H1 (cell line): ENCODE measurements around the gene SCAMP2. TPM values are rescaled to one million over a fixed set of nuclear protein-coding genes. Genes with fewer than 3 reads are reported as not detected.

ENCODE experiments used
- CTCF ChIA-PET: fragments of 300-600 bp; sonication (Branson Sonifier 250); formaldehyde crosslinking; loops from one replicate; lab custom pipeline; 2021; ENCODE audit not compliant: partially characterized antibody; lab: Charles Lee
- POLR2A ChIA-PET: fragments of 300-600 bp; sonication (Branson Sonifier 250); formaldehyde crosslinking; loops from one replicate; lab custom pipeline; 2021; ENCODE audit warnings: inconsistent platforms; ENCODE audit not compliant: partially characterized antibody; lab: Charles Lee
- DNase-seq, 2 experiments: peaks; one replicate each; pipeline versions ENCODE4 v3.0.0 to v3.0.0-alpha.2; 2010 to 2022; ENCODE audit warnings: low spot score in 2 of 2, low read depth in 1 of 2, mixed read lengths in 1 of 2
- FAIRE-seq: peaks from 2 replicates; lab custom pipeline; 2011; peaks lifted over from hg19 to GRCh38; lab: Jason Lieb, UNC
- H2AFZ ChIP-seq: 2 replicates; pipeline ENCODE4 v1.8.1; 2012; ENCODE audit warnings: low read length, inconsistent platforms
- H2AK5ac ChIP-seq: 2 replicates; pipeline ENCODE4 v1.6.1; 2013; ENCODE audit warnings: low read depth, low read length
- H2BK120ac ChIP-seq: replicated peaks from 2 replicates; pipeline ENCODE3; 2013; ENCODE audit warnings: low read depth, low read length, inconsistent platforms
- H2BK12ac ChIP-seq: 2 replicates; pipeline ENCODE4 v1.6.1; 2013; ENCODE audit warnings: low read depth, low read length
- H2BK15ac ChIP-seq: 2 replicates; pipeline ENCODE4 v1.6.1; 2013; ENCODE audit warnings: low read length
- H2BK20ac ChIP-seq: 2 replicates; pipeline ENCODE4 v1.6.1; 2013; ENCODE audit warnings: low read length
- H2BK5ac ChIP-seq: 2 replicates; pipeline ENCODE4 v1.6.1; 2013; ENCODE audit warnings: low read depth, low read length
- H3K14ac ChIP-seq: 2 replicates; pipeline ENCODE4 v1.6.1; 2013; ENCODE audit warnings: inconsistent platforms; ENCODE audit not compliant: insufficient read length
- H3K18ac ChIP-seq: 2 replicates; pipeline ENCODE4 v1.6.1; 2013; ENCODE audit warnings: low read length; ENCODE audit errors: extremely low read depth
- H3K23ac ChIP-seq: 2 replicates; pipeline ENCODE4 v1.6.1; 2013; ENCODE audit warnings: inconsistent platforms; ENCODE audit not compliant: insufficient read length
- H3K23me2 ChIP-seq: 2 replicates; pipeline ENCODE4 v1.6.1; 2013; ENCODE audit warnings: low read depth, low read length
- H3K27ac ChIP-seq: 2 replicates; pipeline ENCODE4 v1.6.1; 2011; ENCODE audit warnings: low read depth, low read length, inconsistent platforms
- H3K27me3 ChIP-seq, 4 experiments: replicated peaks in 1 of 4; 1 replicate in 1 of 4; 2 replicates in 3 of 4; pipeline versions ENCODE4 v1.6.1 to v1.8.1; 2011 to 2013; ENCODE audit warnings: low read length in 3 of 4, mild to moderate bottlenecking in 3 of 4, inconsistent platforms in 2 of 4, mixed read lengths in 2 of 4, moderate library complexity in 1 of 4; ENCODE audit not compliant: control insufficient read depth in 3 of 4, insufficient read depth in 3 of 4; ENCODE audit errors: extremely low read depth in 1 of 4
- H3K36me3 ChIP-seq, 4 experiments: 2 replicates each; pipeline versions ENCODE4 v1.6.1 to v1.8.1; 2011 to 2013; ENCODE audit warnings: mild to moderate bottlenecking in 4 of 4, low read length in 3 of 4, moderate library complexity in 2 of 4, control low read depth in 1 of 4, inconsistent platforms in 1 of 4; ENCODE audit not compliant: insufficient read depth in 4 of 4, control insufficient read depth in 2 of 4
- H3K4ac ChIP-seq: replicated peaks from 2 replicates; pipeline ENCODE3; 2013; ENCODE audit warnings: low read length, low read depth, mixed read lengths, inconsistent platforms; ENCODE audit not compliant: insufficient read length
- H3K4me1 ChIP-seq, 4 experiments: replicated peaks in 1 of 4; 1 replicate in 1 of 4; 2 replicates in 3 of 4; pipeline versions ENCODE4 v1.6.1 to v1.8.1; 2011 to 2013; ENCODE audit warnings: low read length in 3 of 4, inconsistent platforms in 2 of 4, mixed read lengths in 1 of 4; ENCODE audit not compliant: insufficient read depth in 4 of 4, control insufficient read depth in 3 of 4
- H3K4me2 ChIP-seq, 2 experiments: 2 replicates each; pipeline versions ENCODE4 v1.6.1 to v1.8.1; 2011 to 2013; ENCODE audit warnings: low read depth in 2 of 2, low read length in 2 of 2, control low read depth in 1 of 2, inconsistent platforms in 1 of 2, mild to moderate bottlenecking in 1 of 2; ENCODE audit not compliant: insufficient read depth in 1 of 2
- H3K4me3 ChIP-seq, 4 experiments: fragments of 200-600, 300-600 bp in 1 of 4; sonication (generic), shearing (Covaris generic), sonication (Bioruptor Twin) in 1 of 4; 2 replicates each; pipeline versions ENCODE4 v1.5.1 to v1.8.1; 2011 to 2016; ENCODE audit warnings: low read length in 4 of 4, low read depth in 3 of 4, control low read depth in 2 of 4, inconsistent platforms in 2 of 4, mild to moderate bottlenecking in 2 of 4, mixed read lengths in 1 of 4, moderate library complexity in 1 of 4; ENCODE audit not compliant: insufficient read depth in 2 of 4; ENCODE audit errors: extremely low read depth in 1 of 4
- H3K56ac ChIP-seq: replicated peaks from 2 replicates; pipeline ENCODE3; 2013; ENCODE audit warnings: low read depth, mild to moderate bottlenecking, mixed read lengths, low read length, inconsistent platforms; ENCODE audit not compliant: insufficient read length
- H3K79me1 ChIP-seq: 2 replicates; pipeline ENCODE4 v1.6.1; 2013; ENCODE audit warnings: low read depth, low read length, control low read depth
- H3K79me2 ChIP-seq, 2 experiments: 2 replicates each; pipeline versions ENCODE4 v1.6.1 to v1.8.1; 2012 to 2013; ENCODE audit warnings: low read length in 2 of 2, mild to moderate bottlenecking in 2 of 2, inconsistent platforms in 1 of 2; ENCODE audit not compliant: insufficient read depth in 2 of 2, control insufficient read depth in 1 of 2
- H3K9ac ChIP-seq, 4 experiments: replicated peaks in 1 of 4; 1 replicate in 1 of 4; 2 replicates in 3 of 4; pipeline versions ENCODE4 v1.6.1 to v1.8.1; 2011 to 2013; ENCODE audit warnings: low read depth in 3 of 4, low read length in 3 of 4, control low read depth in 2 of 4, mild to moderate bottlenecking in 2 of 4, moderate library complexity in 2 of 4, inconsistent platforms in 1 of 4; ENCODE audit errors: extremely low read depth in 1 of 4
- H3K9me3 ChIP-seq, 2 experiments: 2 replicates each; pipeline versions ENCODE4 v1.6.1 to v1.8.1; 2012 to 2013; ENCODE audit warnings: mild to moderate bottlenecking in 2 of 2, moderate library complexity in 2 of 2, control low read depth in 1 of 2, inconsistent platforms in 1 of 2, low read depth in 1 of 2, low read length in 1 of 2, mixed read lengths in 1 of 2; ENCODE audit not compliant: insufficient read depth in 2 of 2
- H4K20me1 ChIP-seq, 2 experiments: replicated peaks in 1 of 2; 2 replicates each; pipeline versions ENCODE3 to v1.8.1; 2011 to 2013; ENCODE audit warnings: inconsistent platforms in 2 of 2, low read length in 2 of 2, mild to moderate bottlenecking in 1 of 2; ENCODE audit not compliant: insufficient read depth in 2 of 2, control insufficient read depth in 1 of 2
- H4K5ac ChIP-seq: 2 replicates; pipeline ENCODE4 v1.6.1; 2013; ENCODE audit warnings: low read length, low read depth, mixed read lengths, inconsistent platforms; ENCODE audit not compliant: insufficient read length
- H4K8ac ChIP-seq: 2 replicates; pipeline ENCODE4 v1.8.0; 2013; ENCODE audit warnings: mild to moderate bottlenecking, moderate library complexity, low read length, inconsistent platforms; ENCODE audit not compliant: insufficient read depth; ENCODE audit errors: extremely low read depth
- H4K91ac ChIP-seq: replicated peaks from 2 replicates; pipeline ENCODE3; 2013; ENCODE audit warnings: low read length, mixed read lengths, inconsistent platforms; ENCODE audit not compliant: insufficient read length
- ASH2L ChIP-seq: fragments of 200-600, 300-600 bp; sonication (generic); IDR thresholded peaks from one replicate; pipeline ENCODE4 v1.7.1; 2017; ENCODE audit warnings: low read length
- ATF3 ChIP-seq: IDR thresholded peaks from 2 replicates; pipeline ENCODE4 v1.6.1; 2011; ENCODE audit warnings: low read depth, mild to moderate bottlenecking, low read length; ENCODE audit not compliant: insufficient read depth
- CTCF ChIP-seq, 3 experiments: IDR thresholded peaks; 1 replicate in 2 of 3; 2 replicates in 1 of 3; pipeline versions ENCODE4 v1.5.1 to v1.6.1; 2011; ENCODE audit warnings: low read length in 3 of 3, mild to moderate bottlenecking in 3 of 3, inconsistent platforms in 2 of 3, low read depth in 1 of 3, moderate library complexity in 1 of 3; ENCODE audit not compliant: insufficient read depth in 1 of 3; ENCODE audit errors: control extremely low read depth in 1 of 3
- JUND ChIP-seq: IDR thresholded peaks from 2 replicates; pipeline ENCODE4 v1.6.1; 2011; ENCODE audit warnings: mild to moderate bottlenecking, improper control_type of control experiment, low read length
- KDM4A ChIP-seq: IDR thresholded peaks from one replicate; pipeline ENCODE4 v1.7.1; 2012; ENCODE audit warnings: low read depth, mild to moderate bottlenecking, moderate library complexity, low read length, inconsistent platforms; ENCODE audit not compliant: severe bottlenecking
- POLR2AphosphoS5 ChIP-seq: IDR thresholded peaks from 2 replicates; pipeline ENCODE4 v1.6.1; 2011; ENCODE audit warnings: low read depth, low read length
- SIRT6 ChIP-seq: IDR thresholded peaks from one replicate; pipeline ENCODE4 v1.7.1; 2012; ENCODE audit warnings: low read length, inconsistent platforms
- TAF1 ChIP-seq: IDR thresholded peaks from 2 replicates; pipeline ENCODE4 v1.6.1; 2011; ENCODE audit warnings: mild to moderate bottlenecking, low read depth, low read length
- WGBS, 2 experiments: shearing (Covaris generic) in 1 of 2; methylation state at CpG; one replicate each; pipeline versions ENCODE4 v1.1.6 to v1.1.7; 2013 to 2015; ENCODE audit warnings: low lambda C conversion rate in 2 of 2, mixed read lengths in 2 of 2, inconsistent platforms in 1 of 2, low coverage in 1 of 2, missing lambda C conversion rate in 1 of 2; ENCODE audit not compliant: insufficient replicate concordance in 2 of 2, insufficient coverage in 1 of 2, insufficient read length in 1 of 2; ENCODE audit errors: extremely low coverage in 1 of 2, missing lambda C conversion rate in 1 of 2; 5-methylcytosine and 5-hydroxymethylcytosine counted together
- polyA plus RNA-seq, 7 experiments: library from polyadenylated mRNA; depleted of rRNA in 3 of 7; stranded (reverse) in 5 of 7; unstranded in 2 of 7; fragments of >200 nt in 5 of 7; fragments of 200-250 nt in 2 of 7; gene quantifications; 1 replicate in 5 of 7; 2 replicates in 1 of 7; 4 replicates in 1 of 7; pipeline versions ENCODE4 v1.2.1 to v1.2.3, GENCODE V29; 2011 to 2013; ENCODE audit warnings: missing spikeins in 2 of 7, mixed read lengths in 2 of 7
- total RNA-seq: library from RNA; stranded (reverse); fragmentation: NEBNext Ultra II Directional; extraction: Animal tissue kit (Norgen Biotek cat#: 25700); gene quantifications from 2 replicates; pipeline ENCODE4 v1.2.1, GENCODE V29; 2021
- TF ChIP-seq, protein P1 (sequence below): IDR thresholded peaks from 2 replicates; pipeline ENCODE4 v1.6.1; 2011; ENCODE audit warnings: low read length, improper control_type of control experiment

The SCAMP2 gene
- total and polyA plus RNA-seq, 2 of the 8 experiments (the other 6 are each of a cell fraction or from before 2014, with no cell fraction given) = 41.7 to 131 TPM

DNA sequence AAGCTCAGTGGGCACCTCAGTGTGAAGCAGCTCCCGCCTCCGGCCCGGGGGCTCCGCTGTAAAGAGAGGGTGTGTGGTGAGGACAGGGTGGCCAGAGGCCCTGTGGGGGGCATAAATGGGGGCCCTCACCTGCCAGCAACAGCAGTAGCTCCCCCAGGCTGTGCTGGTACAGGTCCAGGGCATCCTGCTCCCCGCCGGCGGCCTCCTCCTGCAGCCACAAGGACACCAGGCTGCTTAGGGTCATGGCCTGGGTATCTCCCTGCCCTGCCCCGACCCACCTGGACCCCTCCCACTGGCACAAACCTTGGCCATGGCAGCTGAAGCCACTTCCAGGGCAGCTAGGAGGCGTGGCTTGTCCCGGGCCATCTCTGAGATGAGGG is 35.0 kb downstream of the SCAMP2 start:
- Histone ChIP-seq H3K23ac (no peak overlapping the region), H2BK20ac (no peak overlapping the region), H3K23me2 (peaks cover 4% of the 10 kb centered on the region; the same call in 1 of the 2 replicates), H3K4me1 (peaks cover 0 to 9% (median 5%) of the 10 kb centered on the region in 4 experiments; a peak in 6 of 7 replicates), H3K27ac (no peak overlapping the region), H3K4ac (no peak overlapping the region), H3K79me1 (0 out of 2 replicates have a peak, but pooled peaks cover 2% of the 10 kb centered on the region), H2BK120ac (no peak overlapping the region), H2BK12ac (no peak overlapping the region), H3K18ac (no peak overlapping the region), H3K79me2 (no peaks in the 10 kb centered on the region), H2AK5ac (no peak overlapping the region), H4K20me1 (peaks cover 2% of the 10 kb centered on the region in 2 experiments), H2BK5ac (no peak overlapping the region), H3K14ac (no peak overlapping the region), H3K4me2 (no peak overlapping the region), H2AFZ (no peak overlapping the region), H3K9ac (no peak overlapping the region), H3K27me3 (no peaks in the 10 kb centered on the region), H3K9me3 (no peaks in the 10 kb centered on the region), H4K5ac (no peak overlapping the region), H3K56ac (no peak overlapping the region), H4K8ac (peak overlapping the region; percentile 8; the same call in 1 of the 2 replicates), H3K36me3 (peaks cover 0 to 5% (median 2%) of the 10 kb centered on the region in 4 experiments; a peak in 3 of 8 replicates), H2BK15ac (no peak overlapping the region), H3K4me3 (no peak overlapping the region), H4K91ac (no peak overlapping the region)
- DNase-seq (no peak), FAIRE-seq (no peak)
- POLR2A ChIA-PET = interaction anchor here (0.9 kb wide), 1 partner anchor 16 kb away, joined by 3 read pairs; no protein-coding TSS in a partner anchor
- TF ChIP-seq ASH2L (no peak), ATF3 (no peak), KDM4A (no peak), TAF1 (no peak), SIRT6 (no peak), CTCF (IDR thresholded peaks at IDR 0.05; ENCODE audit: control extremely low read depth in 1 of 3, insufficient read depth in 1 of 3, low read depth in 1 of 3, low read length in 3 of 3) (no peak), POLR2AphosphoS5 (no peak), JUND (no peak)
- TF ChIP-seq, protein P1, sequence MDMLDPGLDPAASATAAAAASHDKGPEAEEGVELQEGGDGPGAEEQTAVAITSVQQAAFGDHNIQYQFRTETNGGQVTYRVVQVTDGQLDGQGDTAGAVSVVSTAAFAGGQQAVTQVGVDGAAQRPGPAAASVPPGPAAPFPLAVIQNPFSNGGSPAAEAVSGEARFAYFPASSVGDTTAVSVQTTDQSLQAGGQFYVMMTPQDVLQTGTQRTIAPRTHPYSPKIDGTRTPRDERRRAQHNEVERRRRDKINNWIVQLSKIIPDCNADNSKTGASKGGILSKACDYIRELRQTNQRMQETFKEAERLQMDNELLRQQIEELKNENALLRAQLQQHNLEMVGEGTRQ = no peak
- 91% methylated on average over 10 of the region's 10 CpGs; no CpG with 5 or more reads in 1 of the 2 experiments for WGBS, 2 experiments
- CTCF ChIA-PET = interaction anchor here (0.5 to 6.6 kb wide), 20 partner anchors 9 to 217 kb away, joined by 3 to 52 read pairs (median 4); partner anchors contain the start of gene CPLX3
